HG03025 (cell line): ENCODE data around the gene RASGEF1C.

Source experiments
- ATAC-seq: cut with Tn5 transposase; IDR thresholded peaks from one replicate; pipeline ENCODE4 v1.9.1; 2021; ENCODE audit warnings: mild to moderate bottlenecking, moderate library complexity; ENCODE audit not compliant: unreplicated experiment, low FRiP score

Gene RASGEF1C

DNA sequence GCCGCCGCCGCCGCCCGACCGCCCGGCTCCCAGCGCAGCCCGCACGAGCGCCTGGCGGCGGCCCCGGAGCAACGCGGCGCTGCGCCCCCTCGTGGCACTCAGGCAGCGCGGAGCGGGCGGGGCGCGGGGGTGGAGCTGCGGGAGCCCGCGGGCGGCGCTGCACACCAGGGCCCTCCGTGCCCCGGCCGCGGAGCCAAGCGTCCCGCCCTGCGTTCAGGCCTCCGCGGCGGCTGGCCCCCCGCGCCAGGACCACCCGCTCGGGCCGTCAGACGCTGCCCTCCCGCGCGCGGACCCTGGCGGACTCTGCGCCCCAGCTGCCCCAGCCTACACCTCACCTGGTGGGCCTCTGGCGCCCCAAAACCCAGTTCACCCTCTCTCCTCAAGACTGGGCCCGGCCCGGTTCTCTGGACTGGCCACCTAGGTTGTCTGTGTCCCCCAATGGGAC is at the start of gene RASGEF1C:
Gene RASGEF1C (minus strand): TSS at position 75 of the 445 bp plus-strand sequence. CDS start 71,159 bp downstream, outside the sequence.
- ATAC-seq = no peak

DNA sequence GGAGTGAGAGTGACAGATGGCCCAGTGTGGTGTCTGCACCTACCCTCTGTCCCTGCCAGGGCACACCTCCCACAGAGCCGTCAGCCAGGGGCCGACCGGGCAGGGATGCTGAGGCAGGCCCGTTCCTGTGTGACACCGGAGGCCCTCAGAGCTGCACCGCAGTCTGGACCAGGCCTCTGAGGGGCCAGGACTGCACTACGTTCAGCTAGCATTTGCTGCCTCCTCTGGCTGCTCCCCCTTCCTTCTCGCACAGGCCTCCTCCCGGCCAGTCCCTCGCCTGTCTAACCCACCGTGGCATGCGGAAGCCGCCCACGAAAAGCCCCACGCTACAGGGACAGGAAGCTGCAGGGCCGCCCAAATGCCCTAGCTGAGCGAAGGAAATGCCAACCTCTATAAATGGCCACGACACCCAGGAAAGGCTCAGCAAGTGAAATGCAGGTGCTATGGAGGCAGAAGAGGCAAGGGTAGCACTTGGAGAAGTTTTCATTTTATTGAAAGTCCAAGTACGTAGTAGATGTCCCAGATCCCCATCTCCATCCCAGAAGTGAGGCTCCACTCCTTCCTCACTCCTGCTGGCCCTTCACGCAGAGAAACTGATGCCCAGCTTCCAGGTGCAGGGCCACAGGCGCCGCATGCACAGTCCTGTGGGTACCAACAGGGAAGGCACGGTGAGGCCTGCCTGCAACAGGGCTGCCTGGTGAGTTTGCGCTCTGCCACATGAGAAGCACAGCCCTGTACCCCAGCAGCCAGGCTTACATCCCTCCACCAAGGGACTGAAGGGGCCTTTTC is 44.2 kb upstream of the RASGEF1C start:
- ATAC-seq = no peak

DNA sequence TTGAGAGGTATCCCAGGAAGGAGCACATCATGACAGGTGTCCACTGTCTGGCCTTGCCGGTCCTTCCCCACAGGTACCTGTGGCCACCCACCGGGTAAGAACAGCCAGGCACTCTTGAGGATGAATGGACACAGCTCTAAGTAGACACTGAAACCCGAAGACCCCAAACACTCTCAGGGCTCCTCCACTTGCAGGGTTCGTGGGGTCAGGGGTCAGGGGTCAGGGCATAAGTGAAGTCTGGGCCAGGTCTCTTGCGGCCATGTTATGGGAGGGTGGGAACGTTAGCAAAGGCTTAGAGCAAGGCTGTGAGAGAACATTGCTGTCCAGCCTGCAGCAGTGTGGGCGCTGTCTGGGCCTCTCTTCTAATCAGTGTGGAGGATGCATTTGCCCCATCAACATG is 42.9 kb upstream of the RASGEF1C start:
- no peak for ATAC-seq

DNA sequence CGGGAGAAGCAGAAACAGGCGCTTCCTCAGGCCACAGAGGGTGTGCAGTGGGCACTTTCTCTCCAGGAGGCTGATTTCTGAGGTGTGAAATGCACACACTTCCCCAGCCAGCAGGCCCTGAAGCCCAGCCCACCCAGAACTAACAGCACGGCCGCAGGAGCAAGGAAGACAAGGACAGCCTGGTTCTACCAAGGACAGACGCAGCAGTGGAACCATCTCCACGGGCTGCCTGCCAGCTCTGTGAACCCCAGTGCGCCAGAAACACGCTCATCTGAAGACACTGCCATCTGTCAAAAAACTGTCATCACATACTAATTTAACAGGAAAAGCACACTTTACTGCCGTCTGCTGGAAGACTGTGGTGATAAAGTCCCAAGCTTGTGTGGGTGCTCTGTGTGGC is 42.1 kb upstream of the RASGEF1C start:
- no peak for ATAC-seq

DNA sequence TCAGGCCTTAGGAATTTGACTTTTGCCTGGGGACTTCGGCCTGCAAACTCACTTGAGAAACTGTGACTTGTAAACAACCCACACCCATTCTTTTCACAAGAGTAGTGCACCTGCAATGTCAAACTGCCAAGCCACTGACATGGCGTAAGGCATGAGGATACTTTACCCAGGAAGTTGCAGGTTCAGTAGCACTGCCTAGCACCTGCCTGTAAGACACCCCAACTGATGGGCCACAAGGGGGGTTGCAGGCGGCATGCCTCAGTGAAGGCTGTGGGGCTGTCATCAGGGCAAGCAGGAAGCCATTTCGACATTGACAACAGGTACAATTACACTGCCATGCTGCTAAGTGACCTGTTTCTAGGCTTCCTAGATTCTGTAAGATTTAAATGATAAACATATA is 41.3 kb upstream of the RASGEF1C start:
- no peak for ATAC-seq

DNA sequence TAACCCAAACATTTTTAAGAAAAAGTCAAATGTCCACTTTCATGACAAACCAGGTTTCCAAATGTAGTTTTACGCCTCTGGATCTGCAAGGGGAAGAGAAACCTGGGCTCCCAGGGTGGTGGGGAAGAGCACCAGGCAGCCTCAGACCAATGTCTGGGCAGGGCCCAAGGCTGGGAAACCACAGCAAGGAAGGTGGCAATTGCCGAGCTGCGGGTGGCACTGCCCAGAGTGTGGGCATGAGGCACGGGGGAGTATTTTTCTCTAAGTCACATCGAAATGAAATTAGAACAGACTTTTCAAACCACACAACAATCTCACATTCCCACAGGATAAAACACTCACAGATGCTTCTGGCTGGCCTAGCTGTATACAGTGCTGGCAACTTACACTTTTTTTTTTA is 32.6 kb upstream of the RASGEF1C start:
- no peak for ATAC-seq

DNA sequence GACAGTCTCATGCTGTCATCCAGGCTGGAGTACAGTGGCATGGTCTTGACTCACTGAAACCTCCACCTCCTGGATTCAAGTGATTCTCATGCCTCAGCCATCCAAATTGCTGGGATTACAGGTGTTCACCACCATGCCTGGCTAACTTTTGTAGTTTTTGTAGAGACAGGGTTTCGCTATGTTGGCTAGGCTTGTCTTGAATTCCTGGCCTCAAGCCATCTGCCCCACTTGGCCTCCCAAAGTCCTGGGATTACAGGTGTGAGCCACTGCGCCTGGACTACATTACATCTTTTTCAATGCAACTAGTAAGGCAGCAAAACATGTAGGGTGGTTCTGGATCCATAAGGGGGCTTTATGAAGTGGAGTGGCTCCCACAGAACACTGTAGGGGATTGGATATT is 29.6 kb upstream of the RASGEF1C start:
- no peak for ATAC-seq

DNA sequence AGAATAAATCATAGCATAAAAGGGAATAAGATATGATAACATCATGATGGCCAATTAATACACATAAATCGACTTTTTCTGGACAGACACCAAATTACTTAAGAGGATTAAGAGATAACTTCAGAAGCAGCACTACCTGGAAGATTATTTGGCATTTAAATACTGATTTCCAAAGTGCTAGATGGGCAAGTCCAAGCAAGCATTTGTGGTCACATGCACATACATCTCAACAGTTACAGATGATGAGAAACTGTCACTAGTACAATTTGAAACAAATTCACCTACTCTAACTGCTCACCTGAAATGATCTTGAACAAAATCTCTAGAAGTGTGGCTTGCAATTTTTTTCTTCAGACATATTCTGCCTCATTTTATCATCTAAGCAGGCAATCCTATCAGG is 26.8 kb upstream of the RASGEF1C start:
- no peak for ATAC-seq

DNA sequence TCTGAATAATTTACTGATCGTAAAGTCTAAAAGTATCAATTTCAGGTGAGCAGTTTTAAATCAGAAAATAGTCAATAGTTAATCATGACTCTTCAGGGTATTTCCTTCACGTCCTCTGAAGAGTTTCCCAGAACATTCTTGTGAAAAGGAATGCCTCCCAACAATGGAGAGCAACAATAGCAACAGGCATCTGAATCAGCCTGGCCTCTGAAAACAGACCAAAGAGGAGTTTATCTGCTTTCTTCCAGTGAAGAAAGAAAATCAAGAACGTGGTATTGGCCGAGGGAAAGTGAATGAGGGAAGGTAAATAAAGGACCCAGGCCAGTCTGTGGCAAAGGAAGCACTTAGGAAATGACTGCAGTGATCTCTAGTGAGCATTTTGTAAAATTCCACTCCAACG is 26.1 kb upstream of the RASGEF1C start:
- ATAC-seq = no peak

DNA sequence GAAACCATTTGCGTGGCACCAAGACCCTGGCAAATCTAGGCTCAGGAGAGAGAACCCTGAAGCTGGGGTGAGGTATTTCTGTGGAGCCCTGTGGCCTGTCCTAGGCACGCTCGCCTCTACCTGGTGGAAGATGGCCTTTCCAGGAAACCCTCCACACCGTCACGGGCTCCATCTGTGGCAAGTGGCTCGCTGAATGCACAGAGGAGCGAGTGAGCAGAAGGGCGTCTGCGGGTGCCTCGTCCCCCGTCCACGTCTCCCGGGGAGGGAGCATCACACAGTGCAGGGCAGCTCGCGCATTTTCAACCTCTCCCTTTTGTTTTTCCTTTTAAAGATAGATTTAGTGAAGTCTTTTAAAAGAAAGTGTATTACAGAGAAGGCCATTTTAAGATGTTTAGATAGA is 25.3 kb upstream of the RASGEF1C start:
- ATAC-seq = no peak

DNA sequence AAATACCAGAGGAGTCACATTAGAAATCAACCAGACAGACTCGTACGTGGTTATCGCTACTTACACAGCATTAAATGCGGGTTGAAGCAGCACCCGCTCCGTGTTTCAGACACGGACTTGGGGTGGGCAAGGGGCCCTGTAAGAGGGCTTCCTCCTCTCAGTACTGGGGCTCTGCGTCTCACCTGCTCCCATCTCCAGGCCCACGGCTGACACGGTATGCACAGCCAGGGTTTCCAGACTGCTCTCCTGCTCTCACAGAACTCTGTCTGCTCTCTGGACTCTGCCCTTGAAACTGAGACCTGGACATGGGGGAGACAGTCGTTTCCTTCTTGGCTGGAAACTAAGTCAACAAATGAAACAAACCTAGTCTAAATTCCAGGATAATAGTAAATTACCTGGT is 24.7 kb upstream of the RASGEF1C start:
- no peak for ATAC-seq

DNA sequence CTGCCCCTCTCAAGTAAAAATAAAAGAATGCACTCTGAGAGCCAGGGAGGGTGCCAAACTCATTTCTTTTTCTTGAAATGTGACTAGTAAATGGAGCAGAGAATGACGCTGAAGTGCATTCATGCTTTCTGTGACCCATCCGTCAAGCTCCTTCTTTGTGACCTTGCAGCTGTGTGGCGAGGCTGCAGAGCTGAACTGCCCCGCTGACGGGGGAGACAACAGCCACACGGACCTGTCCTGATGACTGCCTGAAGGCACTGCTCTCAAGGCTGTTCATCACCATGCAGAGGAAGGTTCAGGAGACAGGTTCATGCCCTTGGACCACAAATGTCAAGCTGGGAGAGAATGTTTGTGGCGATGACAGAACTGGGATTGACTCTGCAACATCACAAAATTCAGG is 21.0 kb upstream of the RASGEF1C start:
- ATAC-seq = no peak

DNA sequence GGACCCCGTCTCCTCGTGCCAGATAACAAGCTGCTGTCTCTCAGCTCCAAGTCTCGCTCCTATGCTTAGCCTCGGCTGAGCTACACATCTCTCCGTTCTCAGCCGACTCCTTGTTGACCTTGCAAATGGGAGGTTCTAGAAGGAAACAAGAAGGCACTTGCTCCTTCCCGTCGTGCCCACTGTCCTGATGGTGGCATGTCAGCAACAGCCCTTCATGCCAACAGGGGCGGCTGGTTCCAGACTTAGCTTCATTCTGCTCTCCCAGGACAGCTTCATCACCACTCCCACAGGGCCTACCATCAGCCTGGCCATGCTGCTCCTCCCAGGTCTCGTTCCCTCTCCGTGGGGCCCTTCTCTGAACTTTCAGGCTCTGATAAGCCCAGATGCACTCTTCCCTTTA is 13.0 kb upstream of the RASGEF1C start:
- no peak for ATAC-seq

DNA sequence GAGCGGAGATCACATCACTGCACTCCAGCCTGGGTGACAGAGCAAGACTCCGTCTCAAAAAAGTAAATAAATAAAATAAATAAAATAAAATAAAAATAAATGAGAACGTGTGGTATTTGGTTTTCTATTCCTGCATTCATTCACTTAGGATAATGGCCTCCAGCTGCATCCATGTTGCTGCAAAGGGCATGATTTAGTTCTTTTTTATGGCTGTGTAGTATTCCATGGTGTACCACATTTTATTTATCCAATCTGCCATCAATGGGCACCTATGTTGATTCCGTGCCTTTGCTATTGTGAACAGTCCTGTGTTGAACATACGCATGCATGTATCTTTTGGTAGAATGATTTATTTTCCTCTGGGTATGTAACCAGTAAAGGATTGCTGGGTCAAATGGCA is 8.8 kb upstream of the RASGEF1C start:
- no peak for ATAC-seq

DNA sequence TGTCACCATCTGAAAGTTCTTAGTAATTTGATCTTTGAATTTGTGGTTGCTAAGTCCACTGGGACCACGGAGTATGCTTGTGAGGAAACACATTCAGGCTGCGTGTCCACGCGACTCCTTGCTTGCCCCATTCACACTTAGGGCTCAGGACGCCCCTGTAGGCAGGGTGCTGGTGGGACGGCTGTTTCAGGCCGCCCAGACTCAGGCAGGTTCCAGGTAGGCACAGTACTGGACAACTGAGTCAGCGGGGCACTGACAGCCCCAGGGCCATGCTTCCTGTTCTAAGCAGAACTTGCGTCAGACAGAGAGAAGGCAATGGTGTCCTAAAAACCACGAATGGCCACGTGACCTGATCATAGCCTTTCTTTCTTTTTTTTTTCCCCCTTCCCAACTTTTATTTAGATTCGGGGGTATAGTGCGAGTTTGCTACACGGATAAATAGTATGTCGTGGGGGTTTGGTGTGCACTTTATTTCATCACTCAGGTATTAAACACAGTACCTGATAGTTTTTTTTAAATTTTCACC is 7.7 kb upstream of the RASGEF1C start:
- ATAC-seq = no peak

DNA sequence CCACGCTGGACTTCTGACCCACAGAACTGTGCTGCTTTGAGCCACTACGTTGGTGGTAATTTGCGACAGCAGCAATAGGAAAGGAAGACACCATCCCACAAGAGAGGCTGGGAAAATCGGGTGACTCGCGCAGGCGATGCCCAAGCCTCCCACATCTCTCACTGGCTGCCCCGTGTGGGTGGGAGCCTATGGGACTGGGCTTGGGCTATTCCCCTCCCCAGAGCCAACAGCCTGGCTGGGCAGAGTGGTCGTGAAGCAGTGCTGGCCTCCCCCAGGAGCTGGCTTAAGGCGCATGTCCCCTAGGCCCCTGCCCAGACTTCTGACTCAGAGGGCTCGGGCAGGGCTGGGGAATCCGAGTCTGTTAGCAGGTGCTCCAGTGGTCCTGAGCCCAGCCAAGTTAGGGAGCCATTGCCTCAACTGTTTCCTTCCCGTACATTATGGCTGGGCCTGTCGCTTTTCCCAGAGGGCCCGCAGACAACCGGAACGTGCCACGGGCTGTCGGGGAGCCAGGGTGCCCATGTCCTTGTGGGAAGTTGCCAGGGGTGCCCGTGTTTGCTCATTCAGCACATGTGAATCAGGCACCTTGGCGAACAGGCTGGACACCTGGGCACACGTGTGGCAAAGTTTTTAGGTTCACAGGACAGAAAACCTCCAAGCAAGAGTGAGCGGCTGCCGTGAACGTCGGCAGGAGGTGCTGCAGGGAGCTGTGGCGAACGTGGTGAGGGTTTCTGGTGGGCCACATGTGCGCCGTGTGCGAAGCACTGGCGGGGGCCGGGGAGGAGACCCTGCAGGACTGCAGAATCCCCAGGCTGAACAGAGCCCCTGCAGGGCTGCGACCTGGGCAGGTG is 7.0 kb upstream of the RASGEF1C start:
- ATAC-seq = no peak

DNA sequence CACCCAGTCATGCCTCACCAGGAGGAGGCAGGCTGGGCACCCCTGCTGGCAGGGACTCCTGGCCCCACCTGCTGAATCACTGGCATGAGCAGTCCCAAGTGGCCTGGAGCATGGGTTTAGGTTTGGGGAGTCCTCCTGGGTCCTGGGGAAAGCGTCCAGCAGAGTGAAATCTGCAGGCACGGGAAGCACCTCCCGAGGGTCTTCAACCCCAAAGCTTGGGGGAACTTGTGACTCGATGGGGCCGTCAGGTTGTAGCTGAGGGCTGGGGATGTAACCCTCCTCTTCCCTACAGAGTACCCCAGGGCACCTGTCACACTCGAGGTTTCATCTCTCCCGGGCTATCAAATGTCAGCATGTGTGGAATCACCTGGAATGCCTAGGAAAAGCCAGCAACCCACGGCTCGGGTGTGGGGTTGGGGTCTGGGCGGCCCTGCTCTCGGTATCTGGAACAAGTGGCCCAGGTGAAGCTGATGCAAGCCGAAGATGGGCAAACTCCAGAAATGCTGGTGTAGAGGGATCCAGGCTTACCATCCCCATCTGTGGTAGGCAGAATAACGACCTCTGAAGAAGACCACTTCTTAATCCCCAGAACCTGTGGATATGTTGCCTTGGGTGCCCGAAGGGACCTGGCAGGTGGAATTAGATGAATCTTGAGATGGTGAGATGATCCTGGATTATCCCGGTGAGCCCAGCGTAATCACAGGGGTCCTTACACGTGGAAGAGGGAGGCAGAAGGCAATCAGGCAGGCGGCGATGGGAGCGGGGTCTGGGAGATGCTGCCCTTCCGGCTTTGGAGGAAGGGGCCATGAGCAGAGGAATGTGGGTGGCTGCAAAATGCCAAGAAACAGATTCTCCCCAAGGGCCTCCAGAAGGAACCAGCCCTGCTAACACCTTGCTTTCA is 6.1 kb upstream of the RASGEF1C start:
- ATAC-seq = no peak

DNA sequence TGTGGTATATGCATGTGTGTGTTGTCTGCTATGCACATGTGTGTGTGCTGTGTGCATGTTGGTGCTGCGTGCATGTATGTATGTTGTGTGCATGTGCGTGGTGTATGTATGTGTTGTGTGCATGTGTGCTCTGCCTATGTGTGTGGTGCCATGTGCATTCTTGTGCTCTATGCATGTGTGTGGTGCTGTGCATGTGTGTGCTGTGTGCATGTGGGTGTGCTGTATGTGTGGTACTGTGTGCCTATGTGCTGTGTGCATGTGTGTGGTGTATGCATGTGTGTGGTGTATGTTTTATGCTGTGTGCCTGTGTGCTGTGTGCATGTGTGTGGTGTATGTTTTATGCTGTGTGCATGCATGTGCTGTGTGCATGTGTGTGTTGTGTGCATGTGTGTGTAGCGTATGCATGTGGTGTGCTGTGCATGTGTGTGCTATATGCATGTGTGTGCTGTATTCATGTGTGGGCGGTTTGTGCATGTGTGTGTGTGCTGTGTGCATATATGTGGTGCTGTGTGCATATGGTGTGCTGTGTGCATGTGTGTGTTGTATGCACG is 4.7 kb upstream of the RASGEF1C start:
- no peak for ATAC-seq

DNA sequence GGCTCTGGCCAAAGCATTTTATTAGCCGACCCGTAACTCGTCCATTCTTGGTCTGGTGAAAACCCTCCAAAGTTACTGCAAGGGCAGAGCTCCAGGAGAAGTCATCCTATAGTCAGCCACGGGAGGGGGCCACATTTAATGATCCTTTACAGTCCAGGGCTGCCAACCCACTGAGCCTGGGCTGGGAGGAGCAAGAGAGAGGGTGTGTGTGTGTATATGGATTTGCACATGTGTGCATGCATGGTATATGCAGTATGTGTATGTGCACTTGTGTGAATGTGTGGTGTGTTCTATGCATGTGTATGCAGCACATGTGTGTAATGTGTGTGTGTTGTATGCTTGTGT is 4.2 kb upstream of the RASGEF1C start:
- ATAC-seq = no peak
